Glutamatergic neuron (in vitro differentiated cells): ENCODE results near the gene FAM3D. TPM values are rescaled to one million over a fixed set of nuclear protein-coding genes. Genes with fewer than 3 reads are reported as not detected.

Experiments
- DNase-seq: peaks from one replicate; pipeline ENCODE4 v3.0.0; 2022
- H3K27ac Mint-ChIP-seq: one replicate; pipeline ENCODE4 v1.8.0; 2020; ENCODE audit warnings: mild to moderate bottlenecking, mixed read lengths, inconsistent platforms; ENCODE audit not compliant: unreplicated experiment
- H3K27me3 Mint-ChIP-seq: one replicate; pipeline ENCODE4 v1.8.0; 2020; ENCODE audit warnings: mild to moderate bottlenecking, moderate library complexity, mixed read lengths, inconsistent platforms; ENCODE audit not compliant: unreplicated experiment
- H3K36me3 Mint-ChIP-seq: one replicate; pipeline ENCODE4 v1.8.0; 2020; ENCODE audit warnings: mild to moderate bottlenecking, mixed read lengths, inconsistent platforms; ENCODE audit not compliant: unreplicated experiment
- H3K4me1 Mint-ChIP-seq: one replicate; pipeline ENCODE4 v1.8.0; 2020; ENCODE audit warnings: mild to moderate bottlenecking, low read depth, mixed read lengths, inconsistent platforms; ENCODE audit not compliant: unreplicated experiment
- H3K4me3 Mint-ChIP-seq: one replicate; pipeline ENCODE4 v1.8.0; 2020; ENCODE audit warnings: mild to moderate bottlenecking, mixed read lengths, inconsistent platforms; ENCODE audit not compliant: unreplicated experiment
- H3K9me3 Mint-ChIP-seq: one replicate; pipeline ENCODE4 v1.8.0; 2020; ENCODE audit warnings: mild to moderate bottlenecking, moderate library complexity, mixed read lengths, inconsistent platforms; ENCODE audit not compliant: unreplicated experiment
- CTCF ChIP-seq: fragments of 200-600 bp; sonication (generic); IDR thresholded peaks from one replicate; pipeline ENCODE4 v1.5.0; 2021; ENCODE audit not compliant: partially characterized antibody, unreplicated experiment
- total RNA-seq: library from RNA; stranded (reverse); fragmentation: NEBNext Ultra II Directional; extraction: Animal tissue kit (Norgen Biotek cat#: 25700); gene quantifications from one replicate; pipeline ENCODE4 v1.2.1, GENCODE V29; 2021; ENCODE audit not compliant: unreplicated experiment

FAM3D gene
- total RNA-seq, 1 donor from 2014 or later, result not detected

- Mint-ChIP-seq H3K27me3 (peaks cover 6% of the 10 kb centered on the region), H3K4me1 (peaks cover 4% of the 10 kb centered on the region), H3K4me3 (no peak overlapping the region), H3K36me3 (no peaks in the 10 kb centered on the region), H3K27ac (no peak overlapping the region), H3K9me3 (peaks cover 3% of the 10 kb centered on the region)
- no peak for DNase-seq
- TF ChIP-seq CTCF, result no peak
Measured at GRCh38 chr3:58628823-58629562, 37.6 kb downstream of the FAM3D start.

GRCh38 chr3:58627941-58628340 lies 38.6 kb downstream of the FAM3D start:
- Mint-ChIP-seq H3K9me3 (peaks cover 2% of the 10 kb centered on the region), H3K27me3 (peaks cover 3% of the 10 kb centered on the region), H3K4me3 (no peak overlapping the region), H3K36me3 (no peaks in the 10 kb centered on the region), H3K27ac (no peak overlapping the region), H3K4me1 (no peaks in the 10 kb centered on the region)
- TF ChIP-seq CTCF, result no peak
- no peak for DNase-seq

- H3K27me3 Mint-ChIP-seq, result peaks cover 3% of the 10 kb centered on the region
- H3K4me3 Mint-ChIP-seq, result no peak overlapping the region
- no peaks in the 10 kb centered on the region for H3K36me3 Mint-ChIP-seq
- H3K4me1 Mint-ChIP-seq, result no peaks in the 10 kb centered on the region
- DNase-seq, result no peak
- no peaks in the 10 kb centered on the region for H3K9me3 Mint-ChIP-seq
- TF ChIP-seq CTCF, result no peak
- H3K27ac Mint-ChIP-seq, result no peak overlapping the region
Measured at GRCh38 chr3:58627570-58627885, 39.0 kb downstream of the FAM3D start.

- Mint-ChIP-seq H3K4me3 (no peak overlapping the region), H3K9me3 (no peaks in the 10 kb centered on the region), H3K27me3 (peaks cover 4% of the 10 kb centered on the region), H3K4me1 (no peaks in the 10 kb centered on the region), H3K27ac (no peak overlapping the region), H3K36me3 (no peaks in the 10 kb centered on the region)
- no peak for TF ChIP-seq CTCF
- no peak for DNase-seq
Measured at GRCh38 chr3:58626841-58627569, 39.6 kb downstream of the FAM3D start.

- H3K4me1 Mint-ChIP-seq, result no peaks in the 10 kb centered on the region
- TF ChIP-seq CTCF, result no peak
- H3K4me3 Mint-ChIP-seq, result no peak overlapping the region
- peaks cover 4% of the 10 kb centered on the region for H3K27me3 Mint-ChIP-seq
- no peaks in the 10 kb centered on the region for H3K9me3 Mint-ChIP-seq
- no peaks in the 10 kb centered on the region for H3K36me3 Mint-ChIP-seq
- no peak for DNase-seq
- H3K27ac Mint-ChIP-seq, result no peak overlapping the region
Measured at GRCh38 chr3:58625196-58625824, 41.3 kb downstream of the FAM3D start.
